ENCODE data around the gene SDR42E2.
"Not testable (repeated sequence)": the region's sequence is repeated elsewhere in the genome, so short reads cannot be mapped to it uniquely, and the experiment has no call there.

SDR42E2 gene

DNA sequence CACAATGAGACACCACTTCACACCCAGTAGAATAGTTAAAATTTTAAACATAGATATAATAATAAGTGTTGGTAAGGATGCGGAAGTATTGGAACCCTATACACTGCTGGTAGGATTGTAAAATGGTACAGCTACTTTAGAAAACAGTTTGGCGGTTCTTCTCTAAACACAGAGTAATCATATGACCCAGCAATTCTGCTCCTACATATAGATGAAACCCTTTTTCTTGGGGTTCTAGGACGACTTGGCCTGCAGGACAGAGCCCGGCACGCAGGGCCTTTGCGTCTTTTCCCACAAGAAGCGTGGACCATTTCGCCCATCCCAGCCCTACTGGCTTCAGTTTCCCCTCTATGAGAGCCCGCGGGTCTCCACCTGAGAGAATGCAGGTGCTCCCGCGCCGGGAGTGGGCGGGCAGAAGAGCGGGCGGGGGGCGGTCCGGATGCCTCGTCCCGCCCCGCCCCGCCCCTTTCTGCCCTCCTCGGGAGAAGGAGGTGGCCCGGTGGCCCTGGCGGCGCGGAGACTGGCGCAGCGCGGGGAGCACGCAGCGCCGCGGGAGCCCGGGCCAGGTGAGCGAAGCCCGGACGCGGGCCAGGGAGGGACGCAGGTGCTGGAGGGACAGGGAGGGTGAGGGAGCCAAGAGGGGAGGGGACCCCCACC is at the start of gene SDR42E2:
Gene SDR42E2, plus strand, starts transcription at position 508 of the 657 bp plus-strand sequence. CDS start 3,077 bp downstream, outside the sequence.
- DNase-seq (ENCODE audit: low read depth in 2 of 2) = no peak

GRCh38 chr16:22116095-22116700 is 46.1 kb upstream of the SDR42E2 start:
- DNase-seq (ENCODE audit: low read depth in 2 of 2) = no peak

GRCh38 chr16:22117609-22118008 is 44.7 kb upstream of the SDR42E2 start:
- DNase-seq (ENCODE audit: low read depth in 2 of 2) = no peak

DNA sequence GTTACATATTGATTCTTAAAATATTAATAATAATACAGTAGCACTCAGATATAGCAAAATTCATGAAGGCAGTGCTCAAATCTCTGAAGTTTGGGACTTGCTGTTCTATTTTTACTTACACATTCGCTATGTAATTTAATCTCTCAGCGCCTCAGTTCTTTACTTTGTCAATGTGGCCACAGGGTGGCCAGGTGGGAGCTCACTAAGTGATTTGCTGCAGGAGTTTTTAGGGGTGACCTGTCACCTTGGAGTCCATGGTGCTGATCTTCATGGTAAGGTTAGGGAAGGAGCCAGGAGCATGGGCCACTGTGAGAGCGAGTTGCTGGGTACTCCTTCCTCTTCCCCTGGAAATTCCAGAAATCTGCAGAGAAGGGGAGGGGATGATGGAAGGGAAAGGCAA is 41.9 kb upstream of the SDR42E2 start:
- no peak for DNase-seq (ENCODE audit: low read depth in 2 of 2)

GRCh38 chr16:22122239-22122638 is 40.1 kb upstream of the SDR42E2 start:
- DNase-seq (ENCODE audit: low read depth in 2 of 2) = no peak

- no peak for DNase-seq (ENCODE audit: low read depth in 2 of 2)
Measured at GRCh38 chr16:22123146-22123545, 39.2 kb upstream of the SDR42E2 start.

DNA sequence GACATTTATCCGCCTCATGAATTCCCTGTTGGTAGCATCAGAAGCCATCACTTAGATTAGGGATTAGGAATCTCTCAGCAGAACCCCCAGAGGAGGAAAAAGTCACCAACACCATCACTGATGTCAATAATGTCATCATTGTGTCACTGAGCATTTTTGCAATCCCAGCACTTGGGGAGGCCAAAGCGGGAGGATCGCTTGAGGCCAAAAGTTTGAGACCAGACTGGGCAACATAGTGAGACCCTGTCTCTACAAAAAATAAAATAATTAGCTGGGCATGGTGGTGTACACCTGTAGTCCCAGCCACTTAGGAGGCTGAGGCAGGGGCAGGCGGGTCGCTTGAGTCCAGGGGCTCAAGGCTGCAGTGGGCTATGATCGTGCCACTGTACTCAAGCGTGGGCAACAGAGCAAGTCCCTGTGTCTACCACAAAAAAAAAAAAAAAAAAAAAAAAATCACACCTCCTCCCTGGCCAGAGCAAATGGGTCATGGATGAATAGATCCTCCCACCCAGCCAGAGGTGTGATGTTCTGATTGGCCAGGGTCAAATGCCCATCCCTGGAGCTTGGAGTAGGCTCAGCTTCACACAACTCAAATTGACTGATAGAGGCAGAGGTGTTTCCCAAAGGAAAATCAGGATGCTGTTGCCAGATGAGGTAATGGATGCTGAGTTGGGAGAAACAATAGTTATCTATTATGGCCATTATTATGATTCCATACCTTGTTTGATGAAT is 38.4 kb upstream of the SDR42E2 start:
- no peak for DNase-seq (ENCODE audit: low read depth in 2 of 2)

DNA sequence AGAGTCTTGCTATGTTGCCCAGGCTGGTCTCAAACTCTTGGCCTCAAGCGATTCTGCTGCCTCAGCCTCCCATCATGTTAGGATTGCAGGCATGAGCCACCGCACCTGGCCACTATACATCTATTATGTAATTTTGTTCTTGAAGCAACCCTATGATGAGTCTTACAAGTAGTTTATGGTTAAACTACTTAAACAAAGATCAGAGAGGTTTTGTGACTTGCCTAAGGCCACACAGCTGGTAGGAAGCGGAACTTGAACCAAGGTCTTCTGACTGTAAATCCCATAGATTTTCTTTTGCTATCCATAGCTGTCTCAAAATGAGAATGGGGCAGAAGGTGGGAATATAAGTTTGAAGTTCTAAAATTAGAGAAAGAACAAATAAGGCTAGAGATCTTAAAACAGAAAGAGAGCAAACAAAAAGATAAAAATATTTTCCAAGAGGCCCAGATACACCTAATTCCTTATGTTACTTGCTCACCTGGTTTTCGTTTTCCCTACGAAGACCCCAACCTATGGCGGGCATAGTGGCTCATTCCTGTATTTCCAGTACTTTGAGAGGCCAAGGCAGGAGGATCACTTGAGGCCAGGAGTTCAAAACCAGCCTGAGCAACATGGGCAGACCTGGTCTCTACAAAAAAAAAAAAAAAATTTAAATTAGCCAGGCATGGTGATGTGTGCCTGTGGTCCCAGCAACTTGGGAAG is 37.6 kb upstream of the SDR42E2 start:
- no peak for DNase-seq (ENCODE audit: low read depth in 2 of 2)

DNA sequence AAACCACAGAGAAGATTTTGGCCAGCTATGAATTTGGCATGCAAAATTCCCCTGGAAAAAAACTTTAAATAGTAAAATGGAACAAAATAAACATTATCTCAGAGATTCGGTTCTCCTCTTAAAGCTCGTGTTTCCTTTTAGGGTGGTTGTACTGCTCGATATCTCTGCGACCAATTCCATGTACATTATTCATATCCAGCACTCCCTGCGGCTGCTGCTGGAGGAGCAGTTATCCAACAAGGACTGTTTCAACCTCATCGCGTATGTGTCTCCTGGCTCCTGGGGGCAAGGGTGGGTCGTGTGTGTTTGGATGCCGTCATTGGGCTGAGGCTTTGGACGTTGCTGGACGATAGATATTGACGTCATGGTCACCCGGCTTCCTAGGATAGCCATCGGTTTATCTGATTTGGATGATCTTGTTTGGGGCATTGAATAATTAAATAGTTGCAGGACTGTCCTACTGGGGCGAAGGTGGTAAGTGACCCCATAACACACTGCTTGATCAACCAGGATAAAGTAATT is 36.2 kb upstream of the SDR42E2 start:
- no peak for DNase-seq (ENCODE audit: low read depth in 2 of 2)

- not testable (repeated sequence) for DNase-seq (ENCODE audit: low read depth in 2 of 2)
Measured at GRCh38 chr16:22128537-22128936, 33.8 kb upstream of the SDR42E2 start.

- no peak for DNase-seq (ENCODE audit: low read depth in 2 of 2)
Measured at GRCh38 chr16:22130528-22130927, 31.8 kb upstream of the SDR42E2 start.

- DNase-seq (ENCODE audit: low read depth in 2 of 2) = no peak
Measured at GRCh38 chr16:22132801-22133200, 29.5 kb upstream of the SDR42E2 start.

DNA sequence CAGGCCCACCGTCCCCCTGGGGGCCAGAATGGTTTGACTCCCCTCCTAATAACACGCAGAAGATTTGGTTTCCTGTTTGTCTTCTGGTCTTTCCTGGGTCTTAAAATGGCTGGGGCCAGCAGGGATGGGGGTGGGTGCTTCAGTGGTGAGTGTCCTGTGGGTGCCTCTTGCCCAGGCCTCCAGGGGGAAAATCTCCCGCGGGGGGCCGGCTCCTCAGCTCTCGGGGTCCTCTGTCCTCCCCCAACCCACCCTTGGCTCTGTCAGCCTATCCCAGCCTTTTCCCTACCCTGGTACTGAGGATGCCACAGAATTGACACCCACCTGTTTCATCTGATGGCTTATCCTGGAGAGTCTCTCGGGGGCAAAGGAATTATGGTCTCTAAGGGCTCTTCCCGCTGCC is 23.8 kb upstream of the SDR42E2 start:
- no peak for DNase-seq (ENCODE audit: low read depth in 2 of 2)

GRCh38 chr16:22139008-22139407 is 23.3 kb upstream of the SDR42E2 start:
- no peak for DNase-seq (ENCODE audit: low read depth in 2 of 2)

- no peak for DNase-seq (ENCODE audit: low read depth in 2 of 2)
Measured at GRCh38 chr16:22139732-22140131, 22.6 kb upstream of the SDR42E2 start.

DNA sequence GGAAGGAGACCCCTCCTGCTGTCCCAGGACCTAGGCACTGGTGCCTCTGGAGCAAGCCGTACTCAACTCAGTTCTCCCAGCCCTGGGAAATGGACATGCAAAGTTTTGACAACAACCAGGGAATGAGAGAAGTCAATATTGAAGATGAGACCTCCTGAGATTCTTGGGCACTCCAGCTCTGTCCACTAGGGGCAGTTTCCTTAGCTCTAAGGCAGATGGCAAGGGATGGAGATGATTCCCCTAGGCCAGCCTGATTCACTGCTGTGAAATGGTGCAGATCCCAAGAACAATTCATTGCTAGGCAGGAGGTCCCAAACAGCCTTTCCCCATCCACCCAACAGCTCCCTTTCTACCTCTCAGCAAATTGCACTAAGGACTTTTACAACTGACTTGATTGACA is 20.5 kb upstream of the SDR42E2 start:
- DNase-seq (ENCODE audit: low read depth in 2 of 2) = no peak

GRCh38 chr16:22144520-22144919 is 17.8 kb upstream of the SDR42E2 start:
- no peak for DNase-seq (ENCODE audit: low read depth in 2 of 2)

DNA sequence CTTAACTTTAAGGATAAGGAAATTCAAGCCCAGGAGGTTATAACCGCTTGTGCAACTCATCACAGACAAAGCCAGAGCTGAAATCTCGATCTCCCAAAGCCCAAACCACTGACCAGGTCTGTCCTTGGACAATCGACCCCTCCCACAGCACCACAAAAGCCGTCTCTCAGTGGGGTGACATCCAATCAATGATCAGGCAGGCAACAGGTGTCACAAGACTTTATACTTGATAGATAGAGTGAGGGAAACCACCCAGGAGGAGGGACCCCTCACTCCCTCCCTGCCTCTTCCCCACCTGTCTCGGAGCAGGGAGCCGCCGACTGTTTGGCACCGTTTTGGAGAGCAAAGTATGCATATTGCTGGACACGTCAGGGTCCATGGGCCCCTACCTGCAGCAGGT is 14.5 kb upstream of the SDR42E2 start:
- DNase-seq (ENCODE audit: low read depth in 2 of 2) = no peak

DNA sequence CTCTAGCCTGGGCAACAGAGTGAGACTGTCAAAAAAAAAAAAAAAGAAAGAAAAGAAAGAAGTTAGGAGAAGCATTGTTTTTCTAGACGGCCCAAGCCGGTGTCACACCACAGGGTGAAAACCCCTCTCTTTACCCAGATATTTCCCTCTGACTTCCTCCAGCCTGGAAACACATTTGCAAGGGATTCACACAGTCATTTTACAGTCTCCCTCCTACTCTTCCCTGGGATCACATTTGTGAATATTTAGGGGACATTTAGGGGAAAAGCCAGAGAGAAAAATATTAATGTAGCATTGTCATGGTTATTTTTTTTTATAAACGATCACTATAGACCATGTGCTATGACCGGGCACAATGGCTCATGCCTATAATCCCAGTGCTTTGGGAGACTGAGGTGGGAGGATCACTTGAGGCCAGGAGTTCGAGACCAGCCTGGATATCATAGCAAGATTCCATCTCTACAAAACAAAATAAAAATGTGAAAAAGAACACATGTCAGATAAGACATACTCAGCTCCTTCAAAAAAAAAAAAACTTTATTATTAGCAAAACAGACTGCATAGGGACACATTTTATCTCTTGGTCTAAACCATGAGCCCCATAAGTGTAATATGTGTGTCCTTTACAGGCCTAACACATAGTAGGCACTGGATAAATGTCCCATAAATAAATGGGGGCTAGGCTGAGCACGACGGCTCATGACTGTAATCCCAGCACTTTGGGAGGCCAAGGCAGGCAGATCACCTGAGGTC is 10.9 kb upstream of the SDR42E2 start:
- DNase-seq (ENCODE audit: low read depth in 2 of 2) = no peak

DNA sequence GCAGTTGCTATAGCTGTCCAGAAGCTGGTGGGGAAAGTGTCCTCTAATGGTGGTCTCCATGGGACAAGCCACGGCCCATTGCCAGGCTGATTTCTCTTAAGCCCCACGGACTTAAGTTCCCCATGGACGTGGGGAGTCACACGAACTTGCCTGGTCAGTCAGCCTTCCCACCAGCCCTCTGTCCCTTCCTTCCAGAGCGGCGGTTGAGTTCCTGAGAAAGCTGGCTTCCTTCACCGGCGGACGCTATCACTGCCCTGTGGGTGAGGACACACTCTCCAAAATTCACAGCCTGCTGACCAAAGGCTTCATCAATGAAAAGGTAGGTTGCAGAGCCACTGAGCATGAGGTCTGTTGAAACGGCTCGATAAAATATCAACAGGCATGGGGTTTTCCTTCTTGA is 10.0 kb upstream of the SDR42E2 start:
- no peak for DNase-seq (ENCODE audit: low read depth in 2 of 2)

DNA sequence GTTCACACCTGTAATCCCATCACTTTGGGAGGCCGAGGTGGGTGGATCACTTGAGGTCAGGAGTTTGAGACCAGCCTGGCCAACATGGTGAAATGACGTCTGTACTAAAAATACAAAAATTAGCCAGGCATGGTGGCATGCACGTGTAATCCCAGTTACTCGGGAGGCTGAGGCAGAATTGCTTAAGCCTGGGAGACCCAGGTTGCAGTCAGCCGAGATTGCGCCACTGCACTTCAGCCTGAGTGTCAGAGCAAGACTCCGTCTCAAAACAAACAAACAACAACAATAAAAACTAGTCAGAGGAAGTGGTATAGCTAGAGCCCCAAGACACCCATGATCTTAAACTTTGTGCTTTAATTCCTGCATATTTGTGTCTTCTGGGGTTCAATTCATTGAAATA is 9.2 kb upstream of the SDR42E2 start:
- DNase-seq (ENCODE audit: low read depth in 2 of 2) = not testable (repeated sequence)

All from fibroblast of skin of left biceps (primary cell).